ENCODE measurements around the gene HMX3. TPM values are rescaled to one million over a fixed set of nuclear protein-coding genes. Genes with fewer than 3 reads are reported as not detected.

Gene HMX3
- total and polyA plus RNA-seq, 2 of the 8 experiments (the other 6 are each of a cell fraction or from before 2014, with no cell fraction given): 0.05 TPM; not detected in 1

GRCh38 chr10:123151737-123152135 lies 16.0 kb downstream of the HMX3 start (continued):
- TF ChIP-seq SUZ12 (IDR thresholded peaks at IDR 0.05; ENCODE audit: low read length) (no peak), SP4 (IDR thresholded peaks at IDR 0.05; ENCODE audit: low read length) (no peak), SAP30 (IDR thresholded peaks at IDR 0.05; ENCODE audit: insufficient read depth, insufficient replicate concordance, low read length) (no peak), CBX8 (IDR thresholded peaks at IDR 0.05; ENCODE audit: borderline replicate concordance, low read depth, low read length) (no peak), ASH2L (IDR thresholded peaks at IDR 0.05; ENCODE audit: low read length) (no peak), RBBP5 (IDR thresholded peaks at IDR 0.05; ENCODE audit: borderline replicate concordance, low read depth, low read length) (no peak)
